COLO668 (cell line): Measurements from ENCODE around the gene FAM210A.

ENCODE experiments used
- DNase-seq: peaks from one replicate; lab custom pipeline; 2025; ENCODE audit not compliant: unreplicated experiment; lab: John Stamatoyannopoulos, UW

The FAM210A gene

GRCh38 chr18:13646633-13647032, 79.7 kb downstream of the FAM210A start:
- no peak for DNase-seq

GRCh38 chr18:13645093-13645492, 81.3 kb downstream of the FAM210A start:
- no peak for DNase-seq

GRCh38 chr18:13643261-13643751, 83.1 kb downstream of the FAM210A start:
- DNase-seq = no peak

- DNase-seq = no peak
These were observed 83.9 kb downstream of the FAM210A start for GRCh38 chr18:13642440-13642827.

GRCh38 chr18:13641551-13642439, 84.6 kb downstream of the FAM210A start:
- DNase-seq = no peak

- no peak for DNase-seq
These were observed 86.0 kb downstream of the FAM210A start for GRCh38 chr18:13640266-13640860.

GRCh38 chr18:13638719-13639595, 87.4 kb downstream of the FAM210A start:
- no peak for DNase-seq

- DNase-seq = no peak
These were observed 91.3 kb downstream of the FAM210A start for GRCh38 chr18:13635046-13635445.

- no peak for DNase-seq
These were observed 92.7 kb downstream of the FAM210A start for GRCh38 chr18:13633700-13634099.

- DNase-seq = no peak
These were observed 95.6 kb downstream of the FAM210A start for GRCh38 chr18:13630716-13631268.

- peak; percentile 46 for DNase-seq
These were observed 96.3 kb downstream of the FAM210A start for GRCh38 chr18:13629841-13630715.

- no peak for DNase-seq
These were observed 98.1 kb downstream of the FAM210A start for GRCh38 chr18:13628211-13628610.

- no peak for DNase-seq
These were observed 98.7 kb downstream of the FAM210A start for GRCh38 chr18:13627639-13628038.

- DNase-seq = no peak
These were observed 99.8 kb downstream of the FAM210A start for GRCh38 chr18:13626544-13626908.

GRCh38 chr18:13625843-13626543, 100.4 kb downstream of the FAM210A start:
- DNase-seq = no peak

GRCh38 chr18:13625355-13625754, 101.0 kb downstream of the FAM210A start:
- DNase-seq = no peak

GRCh38 chr18:13624563-13625237, 101.7 kb downstream of the FAM210A start:
- no peak for DNase-seq

GRCh38 chr18:13623871-13624270, 102.5 kb downstream of the FAM210A start:
- DNase-seq = no peak

- DNase-seq = no peak
These were observed 103.0 kb downstream of the FAM210A start for GRCh38 chr18:13623348-13623747.
